Measurements from ENCODE around the gene NXPH2.

- no peak for TF ChIP-seq CTCF (IDR thresholded peaks at IDR 0.05; ENCODE audit: insufficient read depth, low read length, poor library complexity, severe bottlenecking)
- TF ChIP-seq EZH2phosphoT487 (conservative IDR thresholded peaks at IDR 0.05; ENCODE audit: low read length): no peak
Observed at GRCh38 chr2:138780446-138780880, 273 bp upstream of the NXPH2 start.
